WERI-Rb-1 (cell line): ENCODE results near the gene PDE4B.

Experiments used
- DNase-seq: peaks from one replicate; pipeline ENCODE4 v3.0.0-alpha.2; 2020
- H3K27ac ChIP-seq: fragments of 250-450 bp; sonication (Bioruptor Pico); 2 replicates; pipeline ENCODE4 v1.5.1; 2020; ENCODE audit warnings: mild to moderate bottlenecking, moderate library complexity
- H3K27me3 ChIP-seq: fragments of 250-450 bp; sonication (Bioruptor Pico); 2 replicates; pipeline ENCODE4 v1.5.1; 2021; ENCODE audit warnings: mild to moderate bottlenecking, low read depth, moderate library complexity; ENCODE audit not compliant: insufficient read depth, severe bottlenecking
- H3K36me3 ChIP-seq: fragments of 250-450 bp; sonication (Bioruptor Pico); 2 replicates; pipeline ENCODE4 v1.5.1; 2020; ENCODE audit warnings: mild to moderate bottlenecking, moderate library complexity
- H3K4me3 ChIP-seq: 2 replicates; pipeline ENCODE4 v1.5.1; 2011; ENCODE audit warnings: low read depth, mild to moderate bottlenecking, control low read depth, low read length
- H3K9me3 ChIP-seq: fragments of 250-450 bp; sonication (Bioruptor Pico); 2 replicates; pipeline ENCODE4 v1.5.1; 2021; ENCODE audit warnings: mild to moderate bottlenecking, moderate library complexity; ENCODE audit not compliant: severe bottlenecking
- CTCF ChIP-seq: IDR thresholded peaks from 2 replicates; pipeline ENCODE4 v1.5.1; 2011; ENCODE audit warnings: low read depth, mild to moderate bottlenecking, control low read depth, inconsistent platforms, low read length

Gene PDE4B

DNA sequence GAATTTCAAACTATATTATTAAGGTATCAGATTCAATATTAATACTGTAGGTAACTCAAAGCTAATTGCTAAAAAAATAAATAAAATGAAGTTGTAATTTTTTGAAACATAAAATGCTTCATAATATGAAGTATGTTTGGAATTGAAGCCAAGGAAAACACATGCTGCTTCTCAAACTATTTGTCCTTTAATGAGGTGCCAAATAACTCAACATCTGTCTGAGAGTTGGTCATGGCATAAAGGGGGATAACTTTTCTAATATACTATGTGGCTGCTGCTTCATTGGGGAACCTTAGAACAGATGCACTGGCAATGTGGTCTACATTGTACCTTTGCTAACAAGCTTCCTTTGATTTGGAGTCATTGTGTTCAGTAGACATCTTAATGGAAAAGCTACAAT lies 96.7 kb downstream of the PDE4B start:
- DNase-seq = no peak
- no peak for TF ChIP-seq CTCF
- no peaks in the 10 kb centered on the region for H3K36me3 ChIP-seq
- H3K27ac ChIP-seq = no peak overlapping the region
- H3K4me3 ChIP-seq = no peak overlapping the region
- H3K9me3 ChIP-seq = no peaks in the 10 kb centered on the region
- no peaks in the 10 kb centered on the region for H3K27me3 ChIP-seq

GRCh38 chr1:65890201-65890843 lies 97.6 kb downstream of the PDE4B start:
- Histone ChIP-seq H3K27ac (no peak overlapping the region), H3K9me3 (no peaks in the 10 kb centered on the region), H3K36me3 (no peaks in the 10 kb centered on the region), H3K4me3 (no peak overlapping the region), H3K27me3 (no peaks in the 10 kb centered on the region)
- no peak for DNase-seq
- TF ChIP-seq CTCF = no peak

DNA sequence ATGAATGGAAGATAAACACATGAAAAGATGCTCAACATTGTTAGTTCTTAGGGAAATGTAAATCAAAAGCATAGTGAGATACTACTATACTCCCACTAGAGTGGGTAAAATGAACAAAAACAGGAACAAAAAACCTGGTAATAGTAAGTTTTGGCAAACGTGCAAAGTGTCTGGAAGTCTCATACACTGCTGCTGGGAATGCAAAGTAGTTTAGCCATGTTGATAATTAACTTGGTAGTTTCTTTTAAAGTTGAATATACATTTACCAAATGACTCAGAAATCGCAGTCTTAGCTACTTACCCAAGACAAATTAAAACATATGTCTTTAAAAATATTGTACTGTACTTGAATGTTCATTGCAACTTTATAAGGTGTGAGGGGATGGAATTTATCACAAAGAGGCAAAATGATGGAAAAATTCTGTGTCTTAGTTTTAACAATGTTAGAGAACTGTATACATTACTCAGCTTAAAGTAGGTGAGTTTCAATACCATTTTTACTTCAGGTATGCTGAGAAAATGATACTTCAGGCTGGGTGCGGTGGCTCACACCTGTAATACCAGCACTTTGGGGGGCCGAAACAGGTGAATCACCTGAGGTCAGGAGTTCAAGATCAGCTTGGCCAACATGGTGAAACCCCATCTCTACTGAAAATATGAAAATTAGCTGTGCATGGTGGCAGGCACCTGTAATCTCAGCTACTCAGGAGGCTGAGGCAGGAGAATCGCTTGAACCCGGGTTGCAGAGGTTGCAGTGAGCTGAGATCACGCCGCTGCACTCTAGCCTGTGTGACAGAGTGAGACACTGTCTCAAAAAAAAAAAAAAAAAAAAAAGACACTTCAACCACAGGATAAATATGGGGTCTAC lies 102.3 kb downstream of the PDE4B start:
- Histone ChIP-seq H3K27ac (no peak overlapping the region), H3K36me3 (no peaks in the 10 kb centered on the region), H3K9me3 (no peaks in the 10 kb centered on the region), H3K4me3 (no peak overlapping the region), H3K27me3 (no peaks in the 10 kb centered on the region)
- no peak for TF ChIP-seq CTCF
- no peak for DNase-seq

- no peak for DNase-seq
- no peak overlapping the region for H3K4me3 ChIP-seq
- no peak for TF ChIP-seq CTCF
- H3K9me3 ChIP-seq = no peaks in the 10 kb centered on the region
- H3K36me3 ChIP-seq = no peaks in the 10 kb centered on the region
- no peak overlapping the region for H3K27ac ChIP-seq
- H3K27me3 ChIP-seq = no peaks in the 10 kb centered on the region
These were observed 104.0 kb downstream of the PDE4B start for GRCh38 chr1:65896721-65897120.

GRCh38 chr1:65897485-65897884 lies 104.8 kb downstream of the PDE4B start:
- Histone ChIP-seq H3K36me3 (no peaks in the 10 kb centered on the region), H3K27ac (no peak overlapping the region), H3K27me3 (no peaks in the 10 kb centered on the region), H3K9me3 (no peaks in the 10 kb centered on the region), H3K4me3 (no peak overlapping the region)
- DNase-seq = no peak
- no peak for TF ChIP-seq CTCF
